Stomach smooth muscle (tissue), 2 donors: ENCODE measurements around the gene PRKCQ.

ENCODE experiments used
- H3K27ac ChIP-seq: one replicate; pipeline ENCODE4 v1.7.0; 2013; ENCODE audit warnings: mild to moderate bottlenecking, low read length, inconsistent platforms
- H3K27me3 ChIP-seq, 2 donors: one replicate each; pipeline ENCODE4 v1.7.0; 2013; ENCODE audit warnings: low read length in 2 of 2; ENCODE audit not compliant: insufficient read depth in 2 of 2, control insufficient read depth in 1 of 2
- H3K36me3 ChIP-seq, 2 donors: one replicate each; pipeline ENCODE4 v1.7.0; 2013; ENCODE audit warnings: low read length in 2 of 2; ENCODE audit not compliant: control insufficient read depth in 2 of 2, insufficient read depth in 2 of 2
- H3K4me1 ChIP-seq: one replicate; pipeline ENCODE4 v1.7.0; 2013; ENCODE audit warnings: low read length; ENCODE audit not compliant: control insufficient read depth, insufficient read depth
- H3K4me3 ChIP-seq, 2 donors: one replicate each; pipeline ENCODE4 v1.7.0; 2013; ENCODE audit warnings: low read length in 2 of 2
- H3K9ac ChIP-seq, 2 donors: one replicate each; pipeline ENCODE4 v1.7.0; 2013; ENCODE audit warnings: low read length in 2 of 2, mild to moderate bottlenecking in 1 of 2
- H3K9me3 ChIP-seq, 2 donors: one replicate each; pipeline ENCODE4 v1.7.0; 2013; ENCODE audit warnings: low read length in 2 of 2; ENCODE audit not compliant: control insufficient read depth in 2 of 2
- donor health status: healthy.
- donor health status: Pancreatic carcinoma.

Gene PRKCQ

DNA sequence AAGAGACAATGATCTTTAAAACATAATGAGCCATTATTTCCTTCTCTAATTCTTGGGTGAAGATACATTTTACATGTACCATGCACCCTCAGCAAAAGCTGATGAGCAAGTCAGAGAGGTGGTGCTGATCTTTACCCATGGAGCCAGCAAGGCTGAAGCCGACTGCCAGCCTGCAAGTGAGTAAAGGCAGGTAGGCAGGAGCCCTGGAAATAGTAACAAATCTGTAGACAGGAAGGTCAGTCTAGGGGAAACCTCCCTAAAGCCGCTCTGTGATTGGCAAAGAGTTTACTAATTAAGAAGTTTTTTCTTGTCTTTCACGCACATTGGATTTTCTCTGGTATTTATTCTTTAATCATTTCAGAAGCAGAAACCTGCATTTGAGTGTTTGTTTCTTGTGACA is 67.9 kb downstream of the PRKCQ start:
- Histone ChIP-seq H3K4me1 (no peaks in the 10 kb centered on the region), H3K9me3 (no peaks in the 10 kb centered on the region), H3K4me3 (no peak overlapping the region), H3K27me3 (no peaks in the 10 kb centered on the region), H3K27ac (no peak overlapping the region), H3K9ac (no peak overlapping the region), H3K36me3 (no peaks in the 10 kb centered on the region)

DNA sequence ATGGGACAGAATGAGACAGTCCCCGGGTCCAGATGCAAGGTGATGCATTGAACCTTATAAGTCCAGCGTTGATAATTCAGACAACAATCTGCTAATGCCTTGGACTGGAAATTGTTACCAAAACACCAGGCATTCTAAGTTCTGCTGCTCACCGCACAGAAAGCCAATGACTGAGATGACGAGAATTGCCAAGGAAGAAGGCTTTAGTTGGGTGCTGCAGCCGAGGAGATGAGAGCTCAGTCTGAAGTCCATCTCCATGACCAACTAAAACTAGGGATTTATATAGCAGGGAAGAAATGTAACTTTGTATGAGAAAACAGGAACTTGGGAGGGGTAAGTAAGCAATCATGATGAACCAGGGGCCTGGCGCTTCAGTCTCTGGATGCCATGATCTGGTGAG is 68.7 kb downstream of the PRKCQ start:
- no peak overlapping the region for H3K27ac ChIP-seq
- no peaks in the 10 kb centered on the region for H3K9me3 ChIP-seq
- H3K4me3 ChIP-seq: no peak overlapping the region
- no peaks in the 10 kb centered on the region for H3K4me1 ChIP-seq
- no peaks in the 10 kb centered on the region for H3K27me3 ChIP-seq
- no peak overlapping the region for H3K9ac ChIP-seq
- H3K36me3 ChIP-seq: no peaks in the 10 kb centered on the region

DNA sequence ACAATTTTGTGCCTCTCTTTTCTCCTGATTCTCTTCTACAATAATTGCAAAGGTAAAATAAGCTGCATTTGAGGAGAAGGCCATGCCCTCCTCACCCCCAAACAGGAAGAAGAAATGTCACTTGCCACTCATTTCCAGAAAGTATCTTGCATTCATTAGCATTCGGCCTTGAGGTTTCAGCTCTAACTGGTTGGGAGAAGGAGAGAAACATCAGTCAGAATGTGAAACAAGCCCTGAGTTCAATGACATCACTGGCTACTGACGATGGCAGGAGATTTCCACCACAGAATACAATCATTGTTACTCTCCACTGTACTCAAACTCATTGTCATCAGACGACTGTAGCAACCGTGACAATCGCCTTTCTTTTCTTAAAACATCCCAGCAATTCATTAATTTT is 72.8 kb downstream of the PRKCQ start:
- no peaks in the 10 kb centered on the region for H3K27me3 ChIP-seq
- H3K9me3 ChIP-seq: no peaks in the 10 kb centered on the region
- no peak overlapping the region for H3K9ac ChIP-seq
- no peak overlapping the region for H3K27ac ChIP-seq
- H3K4me1 ChIP-seq: no peaks in the 10 kb centered on the region
- H3K4me3 ChIP-seq: no peak overlapping the region
- no peaks in the 10 kb centered on the region for H3K36me3 ChIP-seq

DNA sequence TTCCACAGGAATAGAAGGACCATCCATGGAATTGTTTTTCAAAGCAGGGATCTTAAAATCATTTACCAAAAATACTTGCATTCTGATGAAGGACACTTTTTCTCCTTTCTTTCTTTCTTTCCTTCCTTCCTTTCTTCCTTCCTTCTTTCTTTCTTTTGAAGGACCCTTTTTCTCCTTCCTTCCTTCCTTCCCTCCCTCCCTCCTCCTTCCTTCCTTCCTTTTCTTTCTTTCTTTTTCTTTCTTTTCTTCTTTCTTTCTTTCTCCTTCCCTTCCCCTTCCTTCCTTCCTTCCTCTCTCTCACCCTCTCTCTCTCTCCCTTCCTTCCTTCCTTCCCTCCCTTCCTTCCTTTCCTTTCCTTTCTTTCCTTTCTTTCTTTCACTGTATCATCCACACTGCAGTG is 74.8 kb downstream of the PRKCQ start:
- H3K4me1 ChIP-seq: no peaks in the 10 kb centered on the region
- H3K4me3 ChIP-seq: no peak overlapping the region
- no peaks in the 10 kb centered on the region for H3K9me3 ChIP-seq
- no peak overlapping the region for H3K9ac ChIP-seq
- H3K27me3 ChIP-seq: no peaks in the 10 kb centered on the region
- no peak overlapping the region for H3K27ac ChIP-seq
- H3K36me3 ChIP-seq: no peaks in the 10 kb centered on the region

DNA sequence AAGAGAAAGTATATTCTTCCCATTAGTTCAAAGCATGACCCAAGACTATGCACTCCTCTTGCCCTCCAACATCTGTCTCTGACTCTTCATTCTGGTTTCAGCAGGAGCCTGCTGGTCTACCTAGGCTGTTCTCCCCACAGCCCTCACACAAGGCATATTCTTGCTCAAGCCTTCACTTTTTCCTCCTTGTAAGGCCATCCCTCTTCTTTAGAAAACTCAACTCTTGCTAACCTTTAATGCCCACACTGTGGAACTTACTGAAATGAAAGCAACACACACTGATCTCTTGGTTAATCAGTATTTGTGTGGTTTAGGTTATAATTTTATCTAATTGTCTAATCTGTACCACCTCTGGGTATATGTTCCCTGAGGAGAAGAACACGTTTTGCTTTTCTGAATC is 75.8 kb downstream of the PRKCQ start:
- Histone ChIP-seq H3K4me1 (no peaks in the 10 kb centered on the region), H3K4me3 (no peak overlapping the region), H3K27me3 (peaks cover 0 to 3% of the 10 kb centered on the region in 2 donors), H3K9ac (no peak overlapping the region), H3K36me3 (no peaks in the 10 kb centered on the region), H3K9me3 (no peaks in the 10 kb centered on the region), H3K27ac (no peak overlapping the region)

DNA sequence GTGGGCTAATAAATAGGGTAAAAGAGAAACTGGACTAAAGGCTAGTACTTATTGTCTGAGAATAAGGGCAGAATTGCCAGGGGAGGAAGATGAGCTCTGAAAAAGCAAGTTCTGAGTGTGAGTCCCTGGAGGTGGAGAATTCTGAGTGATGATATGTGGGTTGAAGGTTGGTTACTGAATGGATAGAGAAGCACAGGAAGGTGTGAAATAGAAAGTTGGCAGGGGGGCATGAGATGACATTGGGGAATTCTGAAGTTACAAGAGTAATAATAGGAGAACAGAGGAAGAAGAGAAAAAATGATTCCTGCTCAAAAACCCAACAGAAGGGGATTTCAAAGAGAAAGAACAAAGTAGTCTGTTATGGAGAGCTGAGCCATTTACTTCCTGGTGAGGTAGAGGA is 76.9 kb downstream of the PRKCQ start:
- Histone ChIP-seq H3K9ac (no peak overlapping the region), H3K4me3 (no peak overlapping the region), H3K27ac (no peak overlapping the region), H3K9me3 (peaks cover 0 to 4% of the 10 kb centered on the region in 2 donors), H3K4me1 (no peaks in the 10 kb centered on the region), H3K36me3 (no peaks in the 10 kb centered on the region), H3K27me3 (peaks cover 2 to 3% of the 10 kb centered on the region in 2 donors)

DNA sequence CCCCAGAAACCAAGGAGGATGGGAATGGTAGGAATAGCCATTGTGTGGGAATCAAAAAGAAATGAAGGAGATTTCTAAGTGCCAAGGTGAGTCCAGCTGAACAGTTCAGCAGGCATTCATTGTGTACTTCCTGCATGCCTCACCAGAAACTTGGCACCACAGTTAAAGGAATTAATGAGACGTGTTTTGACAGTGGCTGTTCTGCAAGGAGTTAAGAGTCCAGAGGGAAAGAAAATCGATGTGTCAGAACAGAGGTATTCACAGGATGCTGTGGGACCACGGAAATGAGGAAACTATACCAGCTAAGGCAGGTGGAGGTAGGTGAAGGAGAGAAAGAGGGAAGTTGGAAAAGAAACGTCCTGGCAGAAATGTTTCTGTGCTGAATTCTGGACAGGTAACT is 78.1 kb downstream of the PRKCQ start:
- no peak overlapping the region for H3K27ac ChIP-seq

DNA sequence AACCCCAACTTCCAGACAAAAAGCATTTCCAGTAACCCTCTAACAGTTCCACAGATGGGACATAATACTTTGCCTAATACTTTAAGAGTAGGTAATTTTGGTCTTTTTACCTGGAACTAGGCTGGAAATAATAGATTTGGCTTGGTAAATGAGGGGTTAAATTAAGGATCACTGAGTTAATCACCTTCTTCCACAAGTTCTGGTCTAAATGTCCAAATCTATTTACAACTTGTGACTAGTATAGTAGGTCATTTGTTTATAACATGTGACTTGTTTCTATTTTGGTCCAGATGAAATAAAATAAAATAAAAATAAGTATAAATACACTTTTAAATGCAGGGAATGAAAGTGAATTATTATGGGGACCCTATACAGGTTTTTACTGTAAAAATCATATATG is 80.1 kb downstream of the PRKCQ start:
- H3K4me1 ChIP-seq: no peaks in the 10 kb centered on the region
- H3K9me3 ChIP-seq: peaks cover 0 to 4% of the 10 kb centered on the region in 2 donors
- peaks cover 3% of the 10 kb centered on the region in 2 donors for H3K27me3 ChIP-seq
- no peak overlapping the region for H3K9ac ChIP-seq
- no peaks in the 10 kb centered on the region for H3K36me3 ChIP-seq
- no peak overlapping the region for H3K27ac ChIP-seq
- no peak overlapping the region for H3K4me3 ChIP-seq

More for the DNA sequence above, 78.1 kb downstream of the PRKCQ start:
- H3K27me3 ChIP-seq: peaks cover 3% of the 10 kb centered on the region in 2 donors
- no peak overlapping the region for H3K4me3 ChIP-seq
- no peaks in the 10 kb centered on the region for H3K36me3 ChIP-seq
- peaks cover 0 to 4% of the 10 kb centered on the region in 2 donors for H3K9me3 ChIP-seq
- H3K9ac ChIP-seq: no peak overlapping the region
- no peaks in the 10 kb centered on the region for H3K4me1 ChIP-seq

DNA sequence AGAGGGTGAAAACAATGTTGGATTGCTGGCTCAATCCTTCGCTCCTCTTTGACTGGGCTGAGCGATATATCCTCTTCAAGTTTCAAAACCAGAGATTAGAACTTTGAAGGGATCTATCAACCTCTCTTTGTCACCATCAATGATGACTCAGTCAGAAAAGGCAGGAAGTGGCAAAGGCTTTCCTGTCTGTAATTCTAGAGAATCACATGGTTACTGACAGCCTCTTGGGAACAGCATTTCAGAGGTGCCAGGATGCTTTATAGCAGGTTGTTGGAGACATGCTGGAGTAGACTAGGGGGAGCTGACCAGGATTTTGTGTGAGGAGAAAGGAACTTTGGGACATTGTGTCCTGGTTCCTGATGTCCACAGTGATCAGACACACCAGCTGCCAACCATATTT is 81.3 kb downstream of the PRKCQ start:
- no peak overlapping the region for H3K4me3 ChIP-seq
- H3K9me3 ChIP-seq: peaks cover 0 to 4% of the 10 kb centered on the region in 2 donors
- no peaks in the 10 kb centered on the region for H3K36me3 ChIP-seq
- H3K27ac ChIP-seq: no peak overlapping the region
- H3K27me3 ChIP-seq: peaks cover 3 to 4% of the 10 kb centered on the region in 2 donors
- no peaks in the 10 kb centered on the region for H3K4me1 ChIP-seq
- no peak overlapping the region for H3K9ac ChIP-seq

DNA sequence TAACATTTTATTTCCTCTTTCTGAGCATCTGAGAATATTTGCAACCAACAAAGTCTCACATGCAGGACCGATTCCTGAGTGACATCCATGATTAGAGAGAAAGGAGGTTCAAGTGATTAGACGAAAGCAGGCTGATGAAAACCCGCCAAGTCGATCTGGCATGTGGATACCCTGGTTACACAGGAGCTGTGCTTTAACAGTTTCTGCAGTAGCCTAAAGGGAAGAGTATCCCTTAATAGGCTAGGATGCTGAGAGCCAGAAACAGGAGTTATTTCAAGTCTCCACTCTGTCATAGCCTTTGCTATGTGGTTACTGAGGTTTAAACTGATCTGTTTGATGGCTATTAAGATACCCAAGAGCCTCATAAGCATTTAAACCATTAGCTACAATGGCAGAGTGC is 82.5 kb downstream of the PRKCQ start:
- no peaks in the 10 kb centered on the region for H3K4me1 ChIP-seq
- H3K4me3 ChIP-seq: no peak overlapping the region
- peaks cover 3 to 4% of the 10 kb centered on the region in 2 donors for H3K27me3 ChIP-seq
- no peak overlapping the region for H3K27ac ChIP-seq
- no peaks in the 10 kb centered on the region for H3K36me3 ChIP-seq
- H3K9ac ChIP-seq: no peak overlapping the region
- peaks cover 0 to 4% of the 10 kb centered on the region in 2 donors for H3K9me3 ChIP-seq

DNA sequence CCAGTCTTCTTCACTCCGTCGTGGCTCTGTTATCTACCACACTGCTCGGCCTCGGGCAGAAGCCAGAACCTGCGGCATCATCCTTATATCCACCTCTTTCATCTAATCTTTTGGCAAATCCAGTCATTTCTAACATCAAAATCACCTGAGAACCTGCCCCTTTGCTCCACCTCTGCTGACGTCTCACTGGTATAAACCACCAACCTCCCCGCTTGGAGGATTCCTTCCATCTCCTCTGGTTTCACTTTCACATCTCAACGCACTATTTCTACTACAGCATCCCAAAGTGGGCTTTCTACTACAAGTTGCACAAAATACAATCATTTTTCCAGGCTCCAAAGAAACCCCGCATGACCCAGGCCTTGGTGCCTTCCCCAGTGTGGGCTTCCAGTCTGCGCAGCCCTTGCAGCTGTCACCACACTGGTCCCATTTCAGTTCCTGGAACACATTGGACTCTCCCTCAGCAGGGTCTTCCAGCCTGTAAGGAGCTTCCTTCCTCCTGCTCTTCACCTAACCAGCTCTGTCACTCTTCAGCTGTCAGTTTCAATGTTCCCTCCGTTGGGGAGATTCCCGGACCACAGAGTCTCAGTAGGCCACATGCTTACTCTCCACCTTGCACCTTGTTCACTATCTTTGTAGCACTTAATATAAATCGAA is 85.0 kb downstream of the PRKCQ start:
- H3K27ac ChIP-seq: no peak overlapping the region
- no peaks in the 10 kb centered on the region for H3K4me1 ChIP-seq
- no peaks in the 10 kb centered on the region for H3K36me3 ChIP-seq
- peaks cover 0 to 4% of the 10 kb centered on the region in 2 donors for H3K9me3 ChIP-seq
- no peak overlapping the region for H3K4me3 ChIP-seq
- peaks cover 6% of the 10 kb centered on the region in 2 donors for H3K27me3 ChIP-seq
- H3K9ac ChIP-seq: no peak overlapping the region
